ENCODE measurements around the gene DHRS13. TPM values are rescaled to one million over a fixed set of nuclear protein-coding genes. Genes with fewer than 3 reads are reported as not detected.

The DHRS13 gene
- total RNA-seq, 1 donor from 2014 or later = 3.8 TPM

Small RNA genes within 50 kb of the gene (microRNA-seq; reads per million reads assigned to microRNA genes)
- gene MIR451B (ENCODE audit: borderline number of aligned reads) = not detected

Other genes starting within 250 kb of the DHRS13 start
- gene SDF2, start 241.2 kb downstream of the DHRS13 start, total RNA-seq = 30.7 TPM
- 46.0 TPM for gene SUPT6H, start 240.9 kb downstream of the DHRS13 start, total RNA-seq
- 0.89 TPM for gene PROCA1, start 191.2 kb downstream of the DHRS13 start, total RNA-seq
- 14.8 TPM for gene RAB34, start 185.2 kb downstream of the DHRS13 start, total RNA-seq
- 918 TPM for gene RPL23A, start 183.1 kb downstream of the DHRS13 start, total RNA-seq
- gene TLCD1, start 176.8 kb downstream of the DHRS13 start, total RNA-seq = 2.6 TPM
- gene NEK8, start 174.3 kb downstream of the DHRS13 start, total RNA-seq = 0.94 TPM
- 4.2 TPM for gene TRAF4, start 159.1 kb downstream of the DHRS13 start, total RNA-seq
- 16.8 TPM for gene FAM222B, start 60.3 kb downstream of the DHRS13 start, total RNA-seq
- 34.1 TPM for gene ERAL1, start 48.1 kb downstream of the DHRS13 start, total RNA-seq
- 108 TPM for gene FLOT2, start 5.3 kb downstream of the DHRS13 start, total RNA-seq
- 20.4 TPM for gene PHF12, start 48.4 kb upstream of the DHRS13 start, total RNA-seq
- gene SEZ6, start 103.0 kb upstream of the DHRS13 start, total RNA-seq = not detected
- gene PIPOX, start 140.1 kb upstream of the DHRS13 start, total RNA-seq = 0.59 TPM